ENCODE data around the gene TRIM46. TPM values are rescaled to one million over a fixed set of nuclear protein-coding genes. Genes with fewer than 3 reads are reported as not detected.

Gene TRIM46
- total and polyA plus RNA-seq, 9 of the 15 experiments (the other 6 are each of a cell fraction or from before 2014, with no cell fraction given) = 0.05 to 0.60 (median 0.16) TPM; not detected in 3

DNA sequence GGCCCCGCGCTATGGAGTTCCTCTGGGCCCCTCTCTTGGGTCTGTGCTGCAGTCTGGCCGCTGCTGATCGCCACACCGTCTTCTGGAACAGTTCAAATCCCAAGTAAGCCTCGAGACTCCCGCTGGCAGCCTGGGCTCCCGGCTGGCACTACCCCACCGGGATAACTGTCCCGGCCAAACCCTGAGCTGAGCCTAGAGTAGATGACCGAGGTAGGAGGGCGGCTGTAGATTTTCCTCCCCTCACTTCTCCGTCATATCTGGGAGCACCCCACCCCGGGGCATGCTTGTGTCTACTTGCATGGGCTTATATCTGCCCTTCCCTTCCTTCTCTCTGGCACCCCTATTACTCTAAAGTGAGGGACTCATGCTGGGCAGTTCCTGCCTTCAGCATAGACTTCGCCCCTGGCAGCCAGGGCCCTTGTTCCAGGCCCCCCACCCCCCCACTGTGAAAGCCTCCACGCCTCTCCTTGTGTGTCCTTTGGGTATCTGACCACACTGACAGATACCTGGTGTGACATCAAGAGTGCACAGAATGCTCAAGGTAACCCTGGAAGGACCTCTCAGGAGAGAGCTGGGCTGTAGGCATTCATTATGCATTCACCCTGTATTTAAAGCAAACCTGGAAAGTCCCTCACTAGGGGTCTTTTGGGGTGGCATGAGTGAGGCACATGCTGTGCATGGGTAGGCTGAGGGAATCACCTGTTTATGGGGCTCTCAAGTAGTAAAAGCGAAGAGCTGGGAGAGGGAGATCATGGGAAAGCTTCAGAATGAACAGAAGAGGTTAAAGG, 45.5 kb upstream of the TRIM46 start (continued):
- TF ChIP-seq, protein P1, sequence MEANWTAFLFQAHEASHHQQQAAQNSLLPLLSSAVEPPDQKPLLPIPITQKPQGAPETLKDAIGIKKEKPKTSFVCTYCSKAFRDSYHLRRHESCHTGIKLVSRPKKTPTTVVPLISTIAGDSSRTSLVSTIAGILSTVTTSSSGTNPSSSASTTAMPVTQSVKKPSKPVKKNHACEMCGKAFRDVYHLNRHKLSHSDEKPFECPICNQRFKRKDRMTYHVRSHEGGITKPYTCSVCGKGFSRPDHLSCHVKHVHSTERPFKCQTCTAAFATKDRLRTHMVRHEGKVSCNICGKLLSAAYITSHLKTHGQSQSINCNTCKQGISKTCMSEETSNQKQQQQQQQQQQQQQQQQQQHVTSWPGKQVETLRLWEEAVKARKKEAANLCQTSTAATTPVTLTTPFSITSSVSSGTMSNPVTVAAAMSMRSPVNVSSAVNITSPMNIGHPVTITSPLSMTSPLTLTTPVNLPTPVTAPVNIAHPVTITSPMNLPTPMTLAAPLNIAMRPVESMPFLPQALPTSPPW (CRISPR knock-in tag; IDR thresholded peaks at IDR 0.05) = 0 out of 2 replicates have a peak, but pooled peaks have one; percentile 16
- TF ChIP-seq, protein P2, sequence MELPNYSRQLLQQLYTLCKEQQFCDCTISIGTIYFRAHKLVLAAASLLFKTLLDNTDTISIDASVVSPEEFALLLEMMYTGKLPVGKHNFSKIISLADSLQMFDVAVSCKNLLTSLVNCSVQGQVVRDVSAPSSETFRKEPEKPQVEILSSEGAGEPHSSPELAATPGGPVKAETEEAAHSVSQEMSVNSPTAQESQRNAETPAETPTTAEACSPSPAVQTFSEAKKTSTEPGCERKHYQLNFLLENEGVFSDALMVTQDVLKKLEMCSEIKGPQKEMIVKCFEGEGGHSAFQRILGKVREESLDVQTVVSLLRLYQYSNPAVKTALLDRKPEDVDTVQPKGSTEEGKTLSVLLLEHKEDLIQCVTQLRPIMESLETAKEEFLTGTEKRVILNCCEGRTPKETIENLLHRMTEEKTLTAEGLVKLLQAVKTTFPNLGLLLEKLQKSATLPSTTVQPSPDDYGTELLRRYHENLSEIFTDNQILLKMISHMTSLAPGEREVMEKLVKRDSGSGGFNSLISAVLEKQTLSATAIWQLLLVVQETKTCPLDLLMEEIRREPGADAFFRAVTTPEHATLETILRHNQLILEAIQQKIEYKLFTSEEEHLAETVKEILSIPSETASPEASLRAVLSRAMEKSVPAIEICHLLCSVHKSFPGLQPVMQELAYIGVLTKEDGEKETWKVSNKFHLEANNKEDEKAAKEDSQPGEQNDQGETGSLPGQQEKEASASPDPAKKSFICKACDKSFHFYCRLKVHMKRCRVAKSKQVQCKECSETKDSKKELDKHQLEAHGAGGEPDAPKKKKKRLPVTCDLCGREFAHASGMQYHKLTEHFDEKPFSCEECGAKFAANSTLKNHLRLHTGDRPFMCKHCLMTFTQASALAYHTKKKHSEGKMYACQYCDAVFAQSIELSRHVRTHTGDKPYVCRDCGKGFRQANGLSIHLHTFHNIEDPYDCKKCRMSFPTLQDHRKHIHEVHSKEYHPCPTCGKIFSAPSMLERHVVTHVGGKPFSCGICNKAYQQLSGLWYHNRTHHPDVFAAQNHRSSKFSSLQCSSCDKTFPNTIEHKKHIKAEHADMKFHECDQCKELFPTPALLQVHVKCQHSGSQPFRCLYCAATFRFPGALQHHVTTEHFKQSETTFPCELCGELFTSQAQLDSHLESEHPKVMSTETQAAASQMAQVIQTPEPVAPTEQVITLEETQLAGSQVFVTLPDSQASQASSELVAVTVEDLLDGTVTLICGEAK (IDR thresholded peaks at IDR 0.05) = peak; percentile 41
- TF ChIP-seq, protein P2 (CRISPR knock-in tag; IDR thresholded peaks at IDR 0.05) = no peak
- TF ChIP-seq SRSF1 (IDR thresholded peaks at IDR 0.05; ENCODE audit: low read depth, low read length) = no peak
